Neural progenitor cell (in vitro differentiated cells): ENCODE results near the gene SDHA.
"Not testable (repeated sequence)": the region's sequence is repeated elsewhere in the genome, so short reads cannot be mapped to it uniquely, and the experiment has no call there.

Experiments
- EZH2 ChIP-seq: fragments of 200-600 bp; sonication (generic); IDR thresholded peaks from 2 replicates; pipeline ENCODE4 v1.6.1; 2017; ENCODE audit warnings: antibody characterized with exemption, mild to moderate bottlenecking, moderate library complexity
- EZH2phosphoT487 ChIP-seq: fragments of 200-600 bp; sonication (generic); IDR thresholded peaks from 2 replicates; pipeline ENCODE4 v1.6.1; 2017; ENCODE audit warnings: antibody characterized with exemption
- TF ChIP-seq, protein P1 (sequence below): fragments of 200-600 bp; sonication (generic); IDR thresholded peaks from 2 replicates; pipeline ENCODE4 v1.5.1; 2017; ENCODE audit warnings: antibody characterized with exemption, mild to moderate bottlenecking

- TF ChIP-seq, protein P1, sequence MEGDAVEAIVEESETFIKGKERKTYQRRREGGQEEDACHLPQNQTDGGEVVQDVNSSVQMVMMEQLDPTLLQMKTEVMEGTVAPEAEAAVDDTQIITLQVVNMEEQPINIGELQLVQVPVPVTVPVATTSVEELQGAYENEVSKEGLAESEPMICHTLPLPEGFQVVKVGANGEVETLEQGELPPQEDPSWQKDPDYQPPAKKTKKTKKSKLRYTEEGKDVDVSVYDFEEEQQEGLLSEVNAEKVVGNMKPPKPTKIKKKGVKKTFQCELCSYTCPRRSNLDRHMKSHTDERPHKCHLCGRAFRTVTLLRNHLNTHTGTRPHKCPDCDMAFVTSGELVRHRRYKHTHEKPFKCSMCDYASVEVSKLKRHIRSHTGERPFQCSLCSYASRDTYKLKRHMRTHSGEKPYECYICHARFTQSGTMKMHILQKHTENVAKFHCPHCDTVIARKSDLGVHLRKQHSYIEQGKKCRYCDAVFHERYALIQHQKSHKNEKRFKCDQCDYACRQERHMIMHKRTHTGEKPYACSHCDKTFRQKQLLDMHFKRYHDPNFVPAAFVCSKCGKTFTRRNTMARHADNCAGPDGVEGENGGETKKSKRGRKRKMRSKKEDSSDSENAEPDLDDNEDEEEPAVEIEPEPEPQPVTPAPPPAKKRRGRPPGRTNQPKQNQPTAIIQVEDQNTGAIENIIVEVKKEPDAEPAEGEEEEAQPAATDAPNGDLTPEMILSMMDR: not testable (repeated sequence)
- TF ChIP-seq EZH2, EZH2phosphoT487: not testable (repeated sequence)
Observed at GRCh38 chr5:290200-290599, 72.1 kb downstream of the SDHA start.
